ENCODE data around the gene NUP50. TPM values are rescaled to one million over a fixed set of nuclear protein-coding genes. Genes with fewer than 3 reads are reported as not detected.

Gene NUP50
- total and polyA plus RNA-seq, 2 donors (not counting 1 experiment from before 2014, with no cell fraction given) = 17.4 to 29.2 TPM

- H3K4me3 ChIP-seq (replicated peaks in 1 of 4; ENCODE audit: control extremely low read depth in 1 of 4, insufficient read depth in 1 of 4, low read depth in 3 of 4, low read length in 4 of 4) = no peak overlapping the region
These were observed 21.3 kb upstream of the NUP50 start for GRCh38 chr22:45142376-45142775.

GRCh38 chr22:45144916-45145315, 18.8 kb upstream of the NUP50 start:
- TF ChIP-seq CTCF (conservative IDR thresholded peaks at IDR 0.05 in 1 of 2, IDR thresholded peaks at IDR 0.05 in 1 of 2; ENCODE audit: low read depth in 1 of 2, low read length in 2 of 2) (no peak), EZH2 (IDR thresholded peaks at IDR 0.05; ENCODE audit: low read length, missing control alignments) (no peak)
- no peak overlapping the region for H3K4me2 ChIP-seq (ENCODE audit: extremely low read depth, insufficient read depth, low read length)
- H3K27ac ChIP-seq (ENCODE audit: insufficient read depth, low read length) = no peak overlapping the region
- H3K27me3 ChIP-seq (ENCODE audit: control insufficient read depth, insufficient read depth, low read length) = no peaks in the 10 kb centered on the region
- no peak for DNase-seq (ENCODE audit: low read depth in 2 of 2)
- H3K4me3 ChIP-seq (replicated peaks in 1 of 4; ENCODE audit: control extremely low read depth in 1 of 4, insufficient read depth in 1 of 4, low read depth in 3 of 4, low read length in 4 of 4) = no peak overlapping the region
- H3K79me2 ChIP-seq (ENCODE audit: control insufficient read depth, insufficient read depth, low read length) = no peaks in the 10 kb centered on the region
- H3K4me1 ChIP-seq (ENCODE audit: control insufficient read depth, extremely low read depth, insufficient read depth, low read length) = no peaks in the 10 kb centered on the region
- H3K9me3 ChIP-seq (ENCODE audit: control insufficient read depth, insufficient read depth, low read depth, low read length) = no peaks in the 10 kb centered on the region
- H3K36me3 ChIP-seq (ENCODE audit: control insufficient read depth, insufficient read depth, low read length) = no peaks in the 10 kb centered on the region
- no peaks in the 10 kb centered on the region for H4K20me1 ChIP-seq (ENCODE audit: control insufficient read depth, extremely low read depth, insufficient read depth, low read length)
- no peak overlapping the region for H2AFZ ChIP-seq (ENCODE audit: low read length)
- no peak overlapping the region for H3K9ac ChIP-seq (ENCODE audit: insufficient read depth, low read length)

More at GRCh38 chr22:45142376-45142775, 21.3 kb upstream of the NUP50 start:
- H3K9ac ChIP-seq (ENCODE audit: insufficient read depth, low read length) = no peak overlapping the region
- no peaks in the 10 kb centered on the region for H3K27me3 ChIP-seq (ENCODE audit: control insufficient read depth, insufficient read depth, low read length)
- no peak for DNase-seq (ENCODE audit: low read depth in 2 of 2)
- H3K27ac ChIP-seq (ENCODE audit: insufficient read depth, low read length) = no peak overlapping the region
- H2AFZ ChIP-seq (ENCODE audit: low read length) = no peak overlapping the region
- no peaks in the 10 kb centered on the region for H3K36me3 ChIP-seq (ENCODE audit: control insufficient read depth, insufficient read depth, low read length)
- no peaks in the 10 kb centered on the region for H3K79me2 ChIP-seq (ENCODE audit: control insufficient read depth, insufficient read depth, low read length)
- no peaks in the 10 kb centered on the region for H3K4me1 ChIP-seq (ENCODE audit: control insufficient read depth, extremely low read depth, insufficient read depth, low read length)
- no peak overlapping the region for H3K4me2 ChIP-seq (ENCODE audit: extremely low read depth, insufficient read depth, low read length)
- no peaks in the 10 kb centered on the region for H4K20me1 ChIP-seq (ENCODE audit: control insufficient read depth, extremely low read depth, insufficient read depth, low read length)
- TF ChIP-seq CTCF (conservative IDR thresholded peaks at IDR 0.05 in 1 of 2, IDR thresholded peaks at IDR 0.05 in 1 of 2; ENCODE audit: low read depth in 1 of 2, low read length in 2 of 2) (no peak), EZH2 (IDR thresholded peaks at IDR 0.05; ENCODE audit: low read length, missing control alignments) (no peak)
- no peaks in the 10 kb centered on the region for H3K9me3 ChIP-seq (ENCODE audit: control insufficient read depth, insufficient read depth, low read depth, low read length)

GRCh38 chr22:45149671-45150070, 14.1 kb upstream of the NUP50 start:
- Histone ChIP-seq H3K36me3 (ENCODE audit: control insufficient read depth, insufficient read depth, low read length) (no peaks in the 10 kb centered on the region), H3K4me3 (replicated peaks in 1 of 4; ENCODE audit: control extremely low read depth in 1 of 4, insufficient read depth in 1 of 4, low read depth in 3 of 4, low read length in 4 of 4) (no peak overlapping the region), H3K79me2 (ENCODE audit: control insufficient read depth, insufficient read depth, low read length) (no peaks in the 10 kb centered on the region), H3K9ac (ENCODE audit: insufficient read depth, low read length) (no peak overlapping the region), H2AFZ (ENCODE audit: low read length) (no peak overlapping the region), H3K9me3 (ENCODE audit: control insufficient read depth, insufficient read depth, low read depth, low read length) (no peaks in the 10 kb centered on the region), H3K27ac (ENCODE audit: insufficient read depth, low read length) (no peak overlapping the region), H3K4me2 (ENCODE audit: extremely low read depth, insufficient read depth, low read length) (no peak overlapping the region), H3K4me1 (ENCODE audit: control insufficient read depth, extremely low read depth, insufficient read depth, low read length) (peaks cover 6% of the 10 kb centered on the region), H3K27me3 (ENCODE audit: control insufficient read depth, insufficient read depth, low read length) (no peaks in the 10 kb centered on the region), H4K20me1 (ENCODE audit: control insufficient read depth, extremely low read depth, insufficient read depth, low read length) (no peaks in the 10 kb centered on the region)
- peak; percentile 8 to 78 for DNase-seq (ENCODE audit: low read depth in 2 of 2)
- TF ChIP-seq EZH2 (IDR thresholded peaks at IDR 0.05; ENCODE audit: low read length, missing control alignments) (no peak), CTCF (conservative IDR thresholded peaks at IDR 0.05 in 1 of 2, IDR thresholded peaks at IDR 0.05 in 1 of 2; ENCODE audit: low read depth in 1 of 2, low read length in 2 of 2) (no peak)

Measured in fibroblast of lung (primary cell).